Suprapubic skin (tissue), 4 donors: ENCODE data around the gene CDK5RAP3. TPM values are rescaled to one million over a fixed set of nuclear protein-coding genes. Genes with fewer than 3 reads are reported as not detected.

ENCODE experiments used
- DNase-seq, 2 donors: peaks; one replicate each; pipeline ENCODE4 v3.0.0-alpha.2; 2019; ENCODE audit warnings: low spot score in 2 of 2
- H3K27ac ChIP-seq: fragments of 200-600 bp; sonication (generic); one replicate; pipeline ENCODE4 v1.5.1; 2019
- H3K27me3 ChIP-seq: fragments of 200-600 bp; sonication (generic); one replicate; pipeline ENCODE4 v1.5.1; 2019
- H3K36me3 ChIP-seq: fragments of 200-600 bp; sonication (generic); one replicate; pipeline ENCODE4 v1.5.1; 2019
- H3K4me1 ChIP-seq: fragments of 200-600 bp; sonication (generic); one replicate; pipeline ENCODE4 v1.5.1; 2019
- H3K4me3 ChIP-seq: fragments of 200-600 bp; sonication (generic); one replicate; pipeline ENCODE4 v1.5.1; 2019; ENCODE audit warnings: mild to moderate bottlenecking
- H3K9me3 ChIP-seq: fragments of 200-600 bp; sonication (generic); one replicate; pipeline ENCODE4 v1.5.1; 2019
- CTCF ChIP-seq, 2 donors: fragments of 200-600 bp in 1 of 2; fragments of 450-650 bp in 1 of 2; sonication (generic) in 1 of 2; IDR thresholded peaks; one replicate each; pipeline ENCODE4 v1.5.1; 2016 to 2019; ENCODE audit warnings: antibody characterized with exemption in 2 of 2, mild to moderate bottlenecking in 1 of 2, moderate library complexity in 1 of 2
- EP300 ChIP-seq: sonication (generic); formaldehyde crosslinking; IDR thresholded peaks from one replicate; pipeline ENCODE4 v1.6.1; 2017; ENCODE audit warnings: antibody characterized with exemption
- POLR2A ChIP-seq, 2 donors: fragments of 450-650 bp; IDR thresholded peaks; one replicate each; pipeline ENCODE4 v1.6.1; 2017; ENCODE audit warnings: antibody characterized with exemption in 2 of 2, mild to moderate bottlenecking in 2 of 2, moderate library complexity in 2 of 2
- POLR2AphosphoS5 ChIP-seq, 3 donors: sonication (generic); formaldehyde crosslinking; IDR thresholded peaks; one replicate each; pipeline ENCODE4 v1.6.1; 2017; ENCODE audit warnings: antibody characterized with exemption in 3 of 3
- WGBS: methylation state at CpG from one replicate; pipeline ENCODE4 v1.1.5; 2018; 5-methylcytosine and 5-hydroxymethylcytosine counted together
- total RNA-seq, 4 donors: library from RNA; depleted of rRNA; stranded (reverse); fragments of >200 nt; gene quantifications; one replicate each; pipeline ENCODE4 v1.1.0, GENCODE V29; 2016

The CDK5RAP3 gene, protein sequence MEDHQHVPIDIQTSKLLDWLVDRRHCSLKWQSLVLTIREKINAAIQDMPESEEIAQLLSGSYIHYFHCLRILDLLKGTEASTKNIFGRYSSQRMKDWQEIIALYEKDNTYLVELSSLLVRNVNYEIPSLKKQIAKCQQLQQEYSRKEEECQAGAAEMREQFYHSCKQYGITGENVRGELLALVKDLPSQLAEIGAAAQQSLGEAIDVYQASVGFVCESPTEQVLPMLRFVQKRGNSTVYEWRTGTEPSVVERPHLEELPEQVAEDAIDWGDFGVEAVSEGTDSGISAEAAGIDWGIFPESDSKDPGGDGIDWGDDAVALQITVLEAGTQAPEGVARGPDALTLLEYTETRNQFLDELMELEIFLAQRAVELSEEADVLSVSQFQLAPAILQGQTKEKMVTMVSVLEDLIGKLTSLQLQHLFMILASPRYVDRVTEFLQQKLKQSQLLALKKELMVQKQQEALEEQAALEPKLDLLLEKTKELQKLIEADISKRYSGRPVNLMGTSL
- 100 to 1,000 TPM; 100 to 296 (median 142) TPM for total RNA-seq

DNA sequence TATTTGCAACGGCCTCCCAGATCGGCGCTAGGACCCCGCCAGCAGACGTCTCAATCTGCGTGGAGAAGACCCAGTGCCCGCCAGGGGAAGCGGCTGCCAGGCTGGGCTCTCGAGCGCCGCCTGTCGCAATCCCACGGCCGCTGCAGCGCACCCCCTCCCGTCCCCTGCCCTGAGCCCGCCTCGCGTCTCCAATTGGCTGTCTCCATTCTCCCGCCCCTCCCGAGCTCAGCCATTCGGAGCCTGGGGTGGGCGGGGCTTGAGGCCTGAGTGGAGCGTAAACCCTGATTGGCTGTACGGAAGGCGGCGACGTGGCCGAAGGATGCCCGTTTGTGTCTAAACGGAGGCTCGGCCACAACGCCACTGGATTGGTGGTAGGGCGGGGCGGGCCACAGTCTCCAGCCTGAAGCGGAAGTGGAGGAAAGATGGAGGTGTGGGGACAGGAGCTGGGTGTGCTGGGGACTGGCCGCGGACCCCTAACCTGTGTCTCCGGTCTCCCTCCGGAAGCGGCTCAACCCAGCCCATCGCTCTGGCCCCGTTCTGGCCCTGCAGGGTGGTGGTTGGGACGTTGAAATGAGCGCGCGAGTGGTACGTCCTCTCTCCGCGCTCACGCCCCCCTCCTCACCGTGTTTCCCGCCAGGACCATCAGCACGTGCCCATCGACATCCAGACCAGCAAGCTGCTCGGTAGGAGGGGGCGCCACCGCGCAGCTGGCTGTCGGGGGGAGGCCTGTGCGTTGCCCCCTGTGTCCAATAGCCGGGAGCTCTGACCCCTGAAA is at the start of gene CDK5RAP3:
Gene CDK5RAP3, plus strand, starts transcription at position 389 of the 775 bp plus-strand sequence. Its CDS starts 34 bp downstream, at position 423.
- Histone ChIP-seq H3K4me1 (peaks cover 44% of the 10 kb centered on the region), H3K36me3 (peaks cover 28% of the 10 kb centered on the region), H3K27me3 (no peaks in the 10 kb centered on the region), H3K4me3 (peak within 1 kb of the TSS; percentile 84), H3K9me3 (no peaks in the 10 kb centered on the region), H3K27ac (peak within 1 kb of the TSS; percentile 81)
- 0% methylated on average over 18 of the region's 62 CpGs for WGBS
- peak; percentile 87 to 100 for TF ChIP-seq CTCF (IDR thresholded peaks at IDR 0.05)
- TF ChIP-seq POLR2A (IDR thresholded peaks at IDR 0.05), result peak in 1 of 2 donors; percentile 54
- peak in 1 of 3 donors; percentile 66 for TF ChIP-seq POLR2AphosphoS5 (IDR thresholded peaks at IDR 0.05)
- TF ChIP-seq EP300, result no peak
- DNase-seq, result peak; percentile 100

DNA sequence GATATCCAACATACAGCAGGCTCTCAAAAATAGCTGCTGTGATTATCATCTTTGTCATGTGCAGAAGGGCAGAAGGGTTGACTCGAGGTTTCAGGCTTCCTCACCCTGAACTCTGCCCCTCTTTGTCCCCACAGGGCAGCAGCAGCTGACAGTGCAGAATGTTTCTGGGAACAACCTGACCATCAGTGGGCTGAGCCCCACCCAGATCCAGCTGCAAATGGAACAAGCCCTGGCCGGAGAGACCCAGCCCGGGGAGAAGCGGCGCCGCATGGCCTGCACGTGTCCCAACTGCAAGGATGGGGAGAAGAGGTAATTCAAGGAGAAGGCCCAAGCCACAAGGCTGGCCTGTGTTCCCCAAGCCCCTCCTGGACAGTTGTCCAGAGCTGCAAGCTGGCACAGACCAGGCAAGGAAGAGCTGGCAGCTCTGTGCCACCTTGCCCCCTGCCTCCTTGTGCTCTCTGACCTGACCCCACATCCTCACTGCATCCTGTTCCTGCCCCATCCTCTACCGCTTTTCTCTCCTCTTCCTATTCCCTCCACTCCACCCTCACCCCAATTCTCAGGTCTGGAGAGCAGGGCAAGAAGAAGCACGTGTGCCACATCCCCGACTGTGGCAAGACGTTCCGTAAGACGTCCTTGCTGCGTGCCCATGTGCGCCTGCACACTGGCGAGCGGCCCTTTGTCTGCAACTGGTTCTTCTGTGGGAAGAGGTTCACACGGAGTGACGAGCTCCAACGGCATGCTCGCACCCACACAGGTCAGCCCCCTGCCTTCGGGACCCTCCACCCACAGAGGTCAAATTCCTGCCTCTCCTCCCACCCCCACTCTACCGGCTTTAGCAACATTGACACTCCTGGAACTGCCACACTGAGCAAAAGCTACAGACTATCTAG is 45.9 kb upstream of the CDK5RAP3 start:
- H3K9me3 ChIP-seq, result no peaks in the 10 kb centered on the region
- no peak overlapping the region for H3K4me3 ChIP-seq
- H3K27me3 ChIP-seq, result no peaks in the 10 kb centered on the region
- DNase-seq, result no peak
- H3K36me3 ChIP-seq, result peaks cover 66% of the 10 kb centered on the region
- TF ChIP-seq POLR2AphosphoS5 (IDR thresholded peaks at IDR 0.05) (no peak), POLR2A (IDR thresholded peaks at IDR 0.05) (no peak), EP300 (no peak), CTCF (IDR thresholded peaks at IDR 0.05) (no peak)
- no peak overlapping the region for H3K27ac ChIP-seq
- WGBS, result 85% methylated on average over 23 of the region's 23 CpGs
- H3K4me1 ChIP-seq, result peaks cover 10% of the 10 kb centered on the region

- H3K9me3 ChIP-seq, result no peaks in the 10 kb centered on the region
- peaks cover 11% of the 10 kb centered on the region for H3K4me1 ChIP-seq
- 89% methylated on average over 3 of the region's 3 CpGs for WGBS
- TF ChIP-seq CTCF (IDR thresholded peaks at IDR 0.05) (no peak), POLR2A (IDR thresholded peaks at IDR 0.05) (no peak), POLR2AphosphoS5 (IDR thresholded peaks at IDR 0.05) (no peak), EP300 (no peak)
- H3K36me3 ChIP-seq, result peaks cover 70% of the 10 kb centered on the region
- DNase-seq, result no peak
- H3K4me3 ChIP-seq, result no peak overlapping the region
- H3K27ac ChIP-seq, result no peak overlapping the region
- H3K27me3 ChIP-seq, result no peaks in the 10 kb centered on the region
These were observed 45.3 kb upstream of the CDK5RAP3 start for GRCh38 chr17:47925678-47925988.

DNA sequence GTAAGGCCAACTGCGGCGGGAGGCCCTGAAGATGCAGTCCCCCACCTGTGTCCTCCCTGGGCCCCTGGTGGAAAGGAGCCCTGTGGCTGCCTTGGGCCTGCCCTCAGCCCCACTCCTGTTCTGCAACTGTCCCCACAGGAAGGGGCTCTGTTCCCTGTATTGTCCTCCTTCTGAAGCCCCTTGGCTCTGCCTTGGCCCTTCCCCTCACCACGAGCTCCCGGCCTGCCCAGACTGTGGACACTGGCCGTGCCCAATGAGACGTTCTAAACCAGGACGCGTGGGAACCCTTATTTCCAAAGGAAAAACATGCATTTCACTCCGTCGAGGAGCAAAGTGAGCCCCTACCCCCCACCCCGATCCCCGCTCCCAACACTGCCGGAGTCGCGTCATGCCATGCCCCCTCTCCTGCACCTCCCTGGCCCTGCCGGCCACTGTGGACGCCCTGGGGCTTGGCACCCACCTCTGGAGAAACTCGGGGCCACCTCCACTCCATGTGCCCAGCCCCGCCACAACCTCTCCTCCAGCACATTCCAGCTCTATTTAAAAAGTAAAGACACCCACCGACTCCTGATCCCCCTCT is 43.0 kb upstream of the CDK5RAP3 start:
- H3K36me3 ChIP-seq, result peaks cover 67% of the 10 kb centered on the region
- H3K27ac ChIP-seq, result no peak overlapping the region

More for the DNA sequence above, 43.0 kb upstream of the CDK5RAP3 start:
- Histone ChIP-seq H3K4me1 (peaks cover 11% of the 10 kb centered on the region), H3K27me3 (no peaks in the 10 kb centered on the region), H3K9me3 (no peaks in the 10 kb centered on the region), H3K4me3 (no peak overlapping the region)
- WGBS, result 93% methylated on average over 16 of the region's 20 CpGs
- no peak for DNase-seq
- TF ChIP-seq POLR2AphosphoS5 (IDR thresholded peaks at IDR 0.05), result no peak
- no peak for TF ChIP-seq POLR2A (IDR thresholded peaks at IDR 0.05)
- no peak for TF ChIP-seq EP300
- TF ChIP-seq CTCF (IDR thresholded peaks at IDR 0.05), result no peak
